ENCODE measurements around the gene RHOT1.
"Not testable (repeated sequence)": the region's sequence is repeated elsewhere in the genome, so short reads cannot be mapped to it uniquely, and the experiment has no call there.

Gene RHOT1

DNA sequence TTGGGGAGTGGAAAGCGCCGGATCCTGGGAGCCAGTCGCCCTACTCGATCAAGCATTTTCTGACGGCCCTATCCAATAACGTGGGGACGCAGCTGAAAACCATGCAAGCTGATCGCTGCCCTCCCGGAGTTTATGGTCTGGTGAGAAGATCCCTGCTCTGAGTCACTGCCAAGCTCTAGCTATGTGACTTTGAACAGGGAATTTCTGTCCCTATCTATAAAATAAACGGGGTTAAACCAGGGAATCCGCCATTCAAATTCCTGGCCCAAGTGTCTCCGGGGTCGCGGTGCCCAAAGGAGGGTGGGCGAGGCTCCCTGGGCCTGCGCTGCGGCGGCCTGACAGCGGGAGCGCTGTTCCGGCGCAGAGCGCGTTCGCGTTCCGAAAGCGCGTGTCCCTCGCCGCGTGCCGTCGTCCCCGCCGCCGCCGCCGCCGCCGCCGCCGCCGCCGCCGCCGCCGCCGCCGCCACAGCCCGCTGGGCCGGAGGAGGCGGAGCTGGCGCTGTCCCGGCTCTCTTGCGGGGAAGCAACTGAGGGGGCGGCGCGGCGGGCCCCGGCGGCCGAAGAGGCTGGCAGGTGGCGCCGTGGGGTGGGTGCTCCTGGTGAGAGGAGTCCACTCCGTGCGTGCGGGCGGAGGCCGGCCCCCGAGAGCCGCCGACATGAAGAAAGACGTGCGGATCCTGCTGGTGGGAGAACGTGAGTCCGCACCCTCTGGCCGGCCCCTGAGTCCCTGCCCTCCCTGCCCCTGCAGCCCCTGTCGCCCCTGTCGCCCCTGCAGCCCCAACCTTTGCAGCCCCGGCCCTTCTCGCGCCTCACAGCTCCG, at the start of gene RHOT1:
RHOT1 (plus strand) TSS at position 465 of the 819 bp plus-strand sequence; CDS start at position 656, 191 bp downstream.
- DNase-seq (ENCODE audit: extremely low spot score, insufficient read length, low read depth) = peak; percentile 69
- FAIRE-seq = peak; percentile 50

DNA sequence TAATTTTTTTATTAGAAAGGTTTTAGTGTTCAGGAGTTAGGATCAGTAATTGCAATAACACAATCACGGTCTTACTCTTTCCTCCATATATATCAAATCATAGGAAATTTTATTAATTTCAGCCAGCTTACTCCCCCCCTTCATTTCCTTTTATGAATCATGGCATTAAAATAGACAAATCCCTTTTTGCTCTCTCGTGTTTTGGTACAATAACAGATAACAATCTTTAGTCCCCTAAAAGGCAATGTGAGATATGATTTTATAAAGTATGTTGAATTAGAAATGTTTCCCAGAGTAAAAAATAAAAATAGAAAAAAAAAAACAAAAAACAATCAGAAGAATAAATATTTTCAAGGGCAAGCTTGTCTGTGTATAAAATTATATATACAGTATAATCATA, 42.6 kb upstream of the RHOT1 start:
- FAIRE-seq = no peak
- no peak for DNase-seq (ENCODE audit: extremely low spot score, insufficient read length, low read depth)

DNA sequence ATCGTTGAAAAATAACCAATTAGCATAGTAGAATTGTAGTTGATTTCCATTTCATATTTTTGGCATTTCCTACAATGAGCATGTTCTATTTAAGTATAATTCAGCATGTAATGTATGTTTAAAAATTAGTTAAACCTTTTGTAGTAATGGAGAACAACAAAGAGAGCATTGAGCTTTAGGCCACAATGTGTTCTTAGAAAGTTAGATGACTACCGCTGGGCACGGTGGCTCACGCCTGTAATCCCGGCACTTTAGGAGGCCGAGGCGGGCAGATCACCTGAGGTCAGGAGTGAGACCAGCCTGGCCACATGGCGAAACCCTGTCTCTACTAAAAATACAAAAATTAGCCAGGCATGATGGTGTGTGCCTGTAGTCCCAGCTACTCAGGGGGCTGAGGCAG, 42.0 kb upstream of the RHOT1 start:
- not testable (repeated sequence) for FAIRE-seq; DNase-seq (ENCODE audit: extremely low spot score, insufficient read length, low read depth)

DNA sequence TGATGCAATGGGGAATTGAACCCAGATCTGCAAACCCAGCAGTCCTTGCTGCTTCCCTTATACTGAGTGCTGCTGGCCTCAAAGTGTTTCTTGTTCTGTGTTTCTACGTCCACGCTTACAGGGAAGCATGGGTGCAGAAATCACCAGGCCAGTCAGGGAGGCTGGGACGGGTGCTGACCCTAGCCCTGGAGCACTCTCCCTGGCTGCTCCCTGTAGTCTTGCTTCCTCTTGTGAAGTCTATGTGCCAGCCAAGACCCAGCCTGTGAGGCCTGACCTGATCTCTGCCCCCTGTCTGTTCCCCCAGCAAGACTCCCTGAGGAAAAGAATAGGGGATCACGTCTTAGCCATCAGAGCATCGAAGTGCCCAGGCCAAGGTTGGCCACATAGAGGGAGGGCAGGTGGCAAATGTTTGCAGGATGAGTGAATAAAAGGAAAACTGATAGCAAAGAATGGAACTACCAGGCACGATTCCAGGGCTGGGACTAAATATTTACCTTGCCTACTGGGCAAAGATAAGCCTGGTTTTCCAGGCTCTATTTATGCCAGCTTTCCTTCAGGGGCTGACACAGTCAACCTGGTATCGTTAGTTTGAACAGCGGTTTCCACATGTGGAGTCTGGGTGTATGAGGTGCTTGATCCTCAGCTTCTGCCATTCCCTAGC, 41.2 kb upstream of the RHOT1 start:
- FAIRE-seq (no peak), DNase-seq (ENCODE audit: extremely low spot score, insufficient read length, low read depth) (no peak)

DNA sequence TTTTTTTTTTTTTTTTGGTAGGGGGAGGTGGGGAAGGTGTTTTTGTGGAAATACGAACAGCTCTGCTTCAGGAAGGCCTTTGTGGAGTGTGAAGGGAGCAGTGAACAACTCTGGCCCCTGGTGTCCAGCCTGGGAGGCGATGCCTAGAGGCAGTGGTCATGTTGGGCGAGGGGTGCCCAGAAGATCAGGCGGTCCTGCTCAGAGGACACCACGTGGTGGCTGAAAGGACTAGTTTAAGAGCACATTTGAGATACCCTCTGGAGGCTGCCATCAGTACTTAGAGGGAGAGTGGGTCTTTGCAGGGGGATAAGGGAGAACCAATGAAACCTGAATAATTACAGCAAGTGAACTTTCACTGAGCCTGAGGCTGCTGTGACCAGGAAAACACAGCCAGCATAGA, 40.1 kb upstream of the RHOT1 start:
- FAIRE-seq (no peak), DNase-seq (ENCODE audit: extremely low spot score, insufficient read length, low read depth) (no peak)

DNA sequence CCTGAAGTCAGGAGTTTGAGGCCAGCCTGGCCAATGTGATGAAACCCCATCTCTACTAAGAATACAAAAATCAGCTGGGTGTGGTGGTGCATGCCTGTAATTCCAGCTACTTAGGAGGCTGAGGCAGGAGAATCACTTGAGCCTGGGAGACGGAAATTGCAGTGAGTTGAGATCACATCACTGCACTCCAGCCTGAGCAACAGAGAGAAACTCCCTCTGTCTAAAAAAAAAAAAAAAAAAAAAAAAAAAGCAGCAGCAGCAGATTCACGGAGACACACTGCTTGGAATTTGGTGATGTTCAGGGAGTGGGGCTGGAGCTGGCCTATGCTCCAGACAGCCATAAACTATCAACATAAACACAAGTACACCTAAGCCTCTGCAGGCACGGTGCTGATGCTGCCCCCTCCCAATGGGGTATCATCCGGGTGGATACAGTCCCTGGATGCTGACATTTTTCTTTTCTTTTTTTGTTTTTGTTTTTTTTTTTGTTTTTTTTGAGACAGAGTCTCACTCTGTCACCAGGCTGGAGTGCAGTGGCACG, 39.6 kb upstream of the RHOT1 start:
- FAIRE-seq = no peak
- no peak for DNase-seq (ENCODE audit: extremely low spot score, insufficient read length, low read depth)

DNA sequence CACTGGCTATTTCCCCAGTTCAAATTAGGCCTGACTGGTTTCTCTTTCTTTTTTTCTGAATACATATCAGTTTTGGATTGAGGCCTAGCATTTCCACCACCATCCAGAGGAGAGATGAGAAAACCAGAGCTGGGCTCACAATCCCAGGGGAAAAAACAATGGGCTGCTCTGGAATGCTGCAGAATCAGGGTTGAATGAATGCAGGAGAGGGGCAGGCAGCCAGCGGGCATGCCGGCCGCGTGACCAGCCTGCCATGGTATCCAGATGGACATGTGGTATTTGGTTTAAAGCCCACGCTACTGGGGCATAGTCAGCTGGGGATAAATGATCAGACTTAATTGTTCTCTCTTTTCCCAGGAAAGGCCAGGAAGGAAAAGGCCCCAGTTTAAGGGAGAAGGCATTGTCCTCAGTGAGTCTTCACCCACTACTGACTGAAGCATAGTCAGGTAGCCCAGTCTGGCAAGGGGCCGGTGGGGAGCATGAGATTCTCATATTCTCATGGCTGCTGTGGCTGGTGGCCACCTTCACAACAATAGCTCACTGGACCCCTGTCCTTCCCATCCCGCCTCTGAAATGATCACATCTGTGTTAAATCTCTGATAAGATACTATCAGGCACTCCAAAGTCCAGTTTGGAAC, 38.7 kb upstream of the RHOT1 start:
- DNase-seq (ENCODE audit: extremely low spot score, insufficient read length, low read depth) (no peak), FAIRE-seq (no peak)

DNA sequence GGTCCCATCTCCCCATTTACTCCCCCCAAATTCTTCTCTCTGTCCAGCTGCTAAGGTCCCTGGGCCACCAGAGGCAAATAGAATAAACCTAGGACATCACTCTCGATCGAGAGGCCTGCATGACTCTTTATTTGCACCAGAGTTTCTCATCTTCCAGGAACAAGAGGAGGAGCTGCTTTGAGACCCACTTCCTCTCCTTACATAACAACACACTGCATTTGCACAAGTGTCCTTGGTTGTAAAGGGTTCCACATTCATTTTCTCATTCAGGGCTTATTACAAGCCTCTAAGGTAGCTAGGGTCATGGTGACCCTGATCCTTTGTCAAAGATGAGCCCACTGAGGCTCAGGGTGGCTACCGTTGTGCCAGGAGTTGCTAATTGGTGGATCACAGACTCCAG, 38.1 kb upstream of the RHOT1 start:
- FAIRE-seq (no peak), DNase-seq (ENCODE audit: extremely low spot score, insufficient read length, low read depth) (no peak)

DNA sequence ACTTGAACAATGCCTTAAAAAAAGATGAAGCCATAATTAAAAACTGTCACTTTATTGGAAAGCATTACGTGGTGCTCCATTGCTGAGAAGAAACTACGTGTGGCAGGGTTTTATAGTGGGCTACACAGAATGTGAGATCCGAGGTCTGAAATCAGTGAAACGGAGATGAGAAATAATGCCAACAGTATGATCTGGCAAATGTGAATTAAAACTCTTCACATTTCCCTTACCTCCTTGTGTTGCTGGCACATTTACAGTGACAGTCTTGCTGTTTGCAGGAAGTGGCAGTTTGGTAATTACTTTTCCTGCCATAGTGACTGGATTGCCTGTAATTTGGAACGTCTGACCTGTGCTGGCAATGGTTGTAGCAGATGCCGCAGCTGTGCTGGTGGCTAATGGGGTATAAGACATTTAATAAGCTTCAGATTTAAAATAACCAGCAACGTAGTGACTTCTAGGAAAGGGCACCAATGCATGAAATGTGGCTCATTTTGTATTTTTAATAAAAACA, 35.8 kb upstream of the RHOT1 start:
- FAIRE-seq; DNase-seq (ENCODE audit: extremely low spot score, insufficient read length, low read depth): not testable (repeated sequence)

DNA sequence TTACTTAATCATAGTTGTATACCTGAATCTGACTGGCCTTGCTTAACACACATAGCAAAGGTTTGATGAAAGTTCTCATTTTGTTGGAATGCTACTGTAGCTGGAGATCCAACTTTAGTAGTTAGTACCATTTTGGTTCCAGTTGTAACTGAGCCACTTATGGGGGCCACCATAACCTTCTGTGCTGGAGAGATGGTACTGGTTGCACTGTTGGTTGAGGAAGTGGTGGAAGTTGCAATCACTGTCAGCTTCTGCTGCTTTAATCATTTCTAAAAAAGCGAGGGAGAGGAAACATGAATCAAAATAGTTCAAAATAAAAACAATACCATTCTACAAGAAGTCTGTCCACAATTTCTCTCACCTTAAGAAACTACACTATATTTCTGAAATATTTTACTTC, 35.1 kb upstream of the RHOT1 start:
- FAIRE-seq; DNase-seq (ENCODE audit: extremely low spot score, insufficient read length, low read depth): not testable (repeated sequence)

DNA sequence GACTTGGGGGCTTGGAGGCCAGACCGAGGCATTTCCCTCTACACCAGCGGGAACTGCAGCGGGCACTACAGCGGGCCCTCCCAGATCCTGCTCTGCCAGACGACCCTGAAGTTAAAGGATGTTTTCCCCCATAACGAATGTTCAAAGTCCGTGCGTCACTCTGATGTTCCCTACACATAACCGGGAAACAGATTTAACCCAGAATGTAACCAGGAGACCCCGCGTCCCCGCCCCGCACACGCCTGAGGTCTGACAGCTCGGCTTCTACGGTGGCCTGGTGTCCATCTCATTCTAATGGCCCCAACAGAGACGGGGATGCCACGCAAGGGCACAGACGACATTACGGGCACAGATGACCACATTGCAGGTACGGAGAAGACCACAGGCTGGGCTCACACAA, 31.7 kb upstream of the RHOT1 start:
- no peak for DNase-seq (ENCODE audit: extremely low spot score, insufficient read length, low read depth)
- FAIRE-seq = no peak

DNA sequence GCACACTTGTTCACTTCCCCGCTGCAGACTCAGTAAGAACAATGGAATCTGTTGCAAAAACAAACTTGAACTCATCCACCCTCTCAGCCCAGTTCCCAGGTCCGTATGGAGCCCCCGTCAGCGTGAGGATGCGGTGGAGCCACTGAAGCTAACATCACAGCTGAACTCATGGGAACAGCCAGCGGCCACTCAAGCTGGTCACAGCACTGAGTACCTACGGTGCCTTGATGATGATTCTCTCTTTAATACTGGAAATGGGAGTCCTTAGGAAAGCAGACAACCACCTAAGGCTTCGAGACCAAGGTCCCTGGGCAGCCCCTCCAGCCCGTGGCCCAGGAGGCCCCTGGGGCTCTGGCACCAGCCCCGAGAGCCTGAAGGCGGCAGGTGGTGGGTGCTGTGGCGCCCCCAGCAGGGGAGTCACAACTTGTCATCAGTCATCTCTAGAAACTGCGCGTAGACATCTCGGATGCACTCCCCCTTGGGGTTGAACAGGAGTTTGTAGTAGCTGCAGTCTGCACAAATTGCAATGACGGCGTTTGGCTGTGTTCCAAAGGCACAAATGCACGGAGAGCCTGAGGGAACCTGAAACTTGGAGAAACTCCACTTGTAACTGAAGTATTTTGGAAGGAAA, 31.0 kb upstream of the RHOT1 start:
- no peak for FAIRE-seq
- DNase-seq (ENCODE audit: extremely low spot score, insufficient read length, low read depth) = no peak

DNA sequence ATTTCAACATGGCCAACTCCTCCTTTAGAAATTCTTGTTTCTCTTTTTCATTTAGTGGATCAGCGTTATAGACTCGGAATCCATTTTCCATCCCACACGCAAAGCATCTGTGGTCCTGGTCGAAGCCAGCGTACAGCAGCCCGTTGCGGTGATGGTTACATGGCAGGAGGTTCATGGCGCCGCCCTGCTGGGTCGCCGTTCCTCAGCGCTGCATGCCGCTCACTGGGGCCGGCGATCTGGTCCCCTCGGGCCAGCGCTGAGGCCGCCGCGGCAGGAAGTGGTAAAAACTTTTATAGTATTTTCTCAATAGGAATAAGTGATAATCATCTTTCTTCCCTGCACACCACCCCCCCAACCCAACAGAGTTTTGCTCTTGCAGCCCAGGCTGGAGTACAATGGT, 29.9 kb upstream of the RHOT1 start:
- FAIRE-seq (no peak), DNase-seq (ENCODE audit: extremely low spot score, insufficient read length, low read depth) (no peak)

DNA sequence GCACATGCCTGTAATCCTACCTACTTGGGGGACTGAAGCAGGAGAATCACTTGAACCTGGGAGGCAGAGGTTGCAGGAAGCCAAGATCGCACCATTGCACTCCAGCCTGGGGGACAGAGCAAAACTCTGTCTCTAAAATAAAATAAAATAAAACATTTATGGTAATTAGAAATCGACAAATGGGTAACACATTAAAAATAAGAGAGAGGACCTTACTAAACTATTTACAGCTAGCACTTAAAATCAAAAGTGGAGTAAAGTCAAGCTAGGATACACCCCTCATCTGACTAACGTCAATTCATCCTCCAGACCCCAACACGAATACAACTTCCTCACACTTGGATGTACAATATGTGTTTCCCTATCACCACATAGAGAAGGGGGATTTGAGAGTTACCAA, 27.8 kb upstream of the RHOT1 start:
- FAIRE-seq = no peak
- DNase-seq (ENCODE audit: extremely low spot score, insufficient read length, low read depth) = no peak

DNA sequence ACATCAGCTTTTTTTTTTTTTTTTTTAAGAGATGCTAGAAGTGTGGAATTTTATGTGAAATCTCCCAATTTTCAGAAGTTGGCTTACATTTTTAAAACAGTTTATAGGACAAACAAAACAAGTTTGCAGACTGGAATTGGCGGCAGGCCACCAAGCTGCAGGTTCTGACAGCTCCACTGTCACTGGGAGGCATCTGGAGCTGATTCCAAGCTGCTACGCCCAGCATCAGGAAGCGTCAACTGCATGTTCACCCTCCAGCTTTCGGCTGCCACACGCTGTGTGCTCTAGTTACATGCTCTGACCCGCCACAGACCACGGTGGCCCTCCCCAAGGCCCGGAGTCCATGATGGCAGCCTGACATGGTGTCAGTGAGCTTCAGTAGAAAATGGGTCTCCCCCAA, 26.8 kb upstream of the RHOT1 start:
- FAIRE-seq; DNase-seq (ENCODE audit: extremely low spot score, insufficient read length, low read depth): not testable (repeated sequence)

DNA sequence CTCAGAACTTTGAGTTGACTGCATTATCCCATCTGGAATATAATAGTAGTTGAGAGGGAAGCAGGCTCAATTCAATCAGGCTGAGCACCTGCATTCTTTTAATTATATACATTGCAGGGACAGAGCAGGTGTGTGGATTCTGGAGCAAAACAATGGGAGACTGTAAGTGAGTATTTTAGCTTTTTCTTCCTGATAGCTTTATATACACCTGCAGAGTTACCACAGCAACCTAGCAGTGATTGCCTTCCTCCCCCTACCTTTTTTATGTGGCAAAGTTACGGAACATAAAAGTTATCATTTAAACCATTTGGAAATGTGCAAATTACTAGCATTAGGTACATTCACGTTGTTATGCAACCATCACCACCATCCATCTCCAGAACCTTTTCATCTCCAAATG, 25.4 kb upstream of the RHOT1 start:
- no peak for DNase-seq (ENCODE audit: extremely low spot score, insufficient read length, low read depth)
- no peak for FAIRE-seq

DNA sequence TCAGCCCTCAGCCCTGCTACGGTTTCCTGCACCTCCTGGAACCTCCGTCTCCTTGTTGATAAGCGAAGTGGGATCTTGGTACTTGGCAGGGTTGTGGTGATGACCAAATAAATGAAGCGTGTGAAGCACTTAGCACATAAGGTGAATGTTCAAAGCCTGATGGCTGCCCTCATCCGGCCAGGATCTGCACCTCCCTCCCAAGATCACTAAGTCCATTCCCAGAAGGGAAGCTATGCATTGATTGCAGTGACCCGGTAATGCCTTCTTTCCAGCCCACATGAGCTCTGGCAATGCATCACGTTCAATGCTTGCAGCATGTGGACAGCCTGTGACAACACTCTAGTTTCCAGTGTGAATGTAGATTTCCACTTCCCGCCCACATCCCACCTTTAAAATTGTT, 24.9 kb upstream of the RHOT1 start:
- DNase-seq (ENCODE audit: extremely low spot score, insufficient read length, low read depth) (no peak), FAIRE-seq (no peak)

DNA sequence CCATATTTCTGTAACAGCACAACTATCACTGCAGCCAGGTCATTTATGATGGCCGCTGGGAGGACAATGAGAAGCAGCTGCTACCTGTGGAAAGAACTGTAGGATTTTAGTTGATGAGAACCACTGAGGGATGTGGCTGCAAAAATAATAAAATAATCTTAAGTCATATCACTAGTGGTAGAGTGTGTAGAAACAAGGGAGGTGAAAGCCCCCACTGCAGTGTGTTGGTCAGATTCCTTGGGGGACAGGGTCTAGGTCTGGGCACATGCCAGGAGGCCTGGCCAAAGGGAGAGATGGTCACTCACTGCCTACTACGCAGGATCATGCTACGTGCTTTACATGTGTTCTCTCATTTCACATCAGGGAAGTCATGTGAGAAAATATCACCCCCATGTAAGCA, 24.2 kb upstream of the RHOT1 start:
- FAIRE-seq; DNase-seq (ENCODE audit: extremely low spot score, insufficient read length, low read depth): not testable (repeated sequence)

DNA sequence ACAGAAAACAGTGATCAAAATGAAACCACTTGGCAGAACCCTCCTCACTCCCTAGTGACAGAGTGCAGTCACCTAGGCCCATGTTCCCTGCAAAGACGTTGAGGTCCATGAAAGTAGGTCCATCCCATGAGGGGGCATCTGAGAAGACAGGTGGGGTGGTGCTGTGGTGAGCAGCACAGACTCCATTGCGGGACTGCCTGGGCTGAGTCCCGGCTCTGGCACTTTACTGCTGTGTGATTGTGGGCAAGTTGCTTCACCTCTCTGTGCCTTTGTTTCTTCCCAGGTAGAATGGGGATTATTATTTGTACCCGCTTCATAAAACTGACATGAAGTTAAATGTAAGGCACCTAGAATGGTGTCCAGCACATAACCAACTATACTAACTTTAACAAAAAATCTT, 23.5 kb upstream of the RHOT1 start:
- no peak for FAIRE-seq
- no peak for DNase-seq (ENCODE audit: extremely low spot score, insufficient read length, low read depth)

DNA sequence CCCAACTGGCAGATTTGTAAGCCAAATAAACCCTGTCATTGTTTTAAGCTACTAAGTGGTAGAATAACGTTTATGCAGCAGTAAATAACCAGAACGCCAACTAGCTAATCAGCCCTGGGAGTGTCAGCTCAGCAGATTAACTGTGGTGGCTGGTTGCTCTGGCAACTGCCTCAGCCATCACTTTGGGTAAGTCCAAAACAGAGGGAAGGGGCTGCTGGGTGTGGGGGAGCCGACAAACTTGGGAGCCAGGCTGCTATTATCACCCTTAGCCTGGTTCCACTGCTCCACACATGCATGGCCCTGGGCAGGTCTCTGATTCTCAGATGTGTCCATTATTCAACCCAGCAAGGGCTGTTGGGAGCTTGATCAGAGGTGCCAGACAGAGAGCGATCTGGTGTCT, 22.2 kb upstream of the RHOT1 start:
- no peak for FAIRE-seq
- DNase-seq (ENCODE audit: extremely low spot score, insufficient read length, low read depth) = no peak
